ENCODE results near the gene TRIM41.

GRCh38 chr5:181235323-181235688 is 12.2 kb downstream of the TRIM41 start:
- TF ChIP-seq POLR2A (IDR thresholded peaks at IDR 0.05) (no peak), POLR2AphosphoS5 (IDR thresholded peaks at IDR 0.05) (no peak)

Measured in breast epithelium (tissue), 3 donors.